H54 (cell line): ENCODE results near the gene TACC3.

Experiments
- DNase-seq: peaks from one replicate; pipeline ENCODE4 v3.0.0; 2011; ENCODE audit warnings: low spot score, mixed read lengths; ENCODE audit not compliant: insufficient read length
- FAIRE-seq: peaks from 3 replicates; lab custom pipeline; 2011; peaks lifted over from hg19 to GRCh38; lab: Jason Lieb, UNC
- POLR2A ChIP-seq: IDR thresholded peaks from 2 replicates; pipeline ENCODE4 v1.6.1; 2011; ENCODE audit warnings: low read depth, mild to moderate bottlenecking, low read length

The TACC3 gene

DNA sequence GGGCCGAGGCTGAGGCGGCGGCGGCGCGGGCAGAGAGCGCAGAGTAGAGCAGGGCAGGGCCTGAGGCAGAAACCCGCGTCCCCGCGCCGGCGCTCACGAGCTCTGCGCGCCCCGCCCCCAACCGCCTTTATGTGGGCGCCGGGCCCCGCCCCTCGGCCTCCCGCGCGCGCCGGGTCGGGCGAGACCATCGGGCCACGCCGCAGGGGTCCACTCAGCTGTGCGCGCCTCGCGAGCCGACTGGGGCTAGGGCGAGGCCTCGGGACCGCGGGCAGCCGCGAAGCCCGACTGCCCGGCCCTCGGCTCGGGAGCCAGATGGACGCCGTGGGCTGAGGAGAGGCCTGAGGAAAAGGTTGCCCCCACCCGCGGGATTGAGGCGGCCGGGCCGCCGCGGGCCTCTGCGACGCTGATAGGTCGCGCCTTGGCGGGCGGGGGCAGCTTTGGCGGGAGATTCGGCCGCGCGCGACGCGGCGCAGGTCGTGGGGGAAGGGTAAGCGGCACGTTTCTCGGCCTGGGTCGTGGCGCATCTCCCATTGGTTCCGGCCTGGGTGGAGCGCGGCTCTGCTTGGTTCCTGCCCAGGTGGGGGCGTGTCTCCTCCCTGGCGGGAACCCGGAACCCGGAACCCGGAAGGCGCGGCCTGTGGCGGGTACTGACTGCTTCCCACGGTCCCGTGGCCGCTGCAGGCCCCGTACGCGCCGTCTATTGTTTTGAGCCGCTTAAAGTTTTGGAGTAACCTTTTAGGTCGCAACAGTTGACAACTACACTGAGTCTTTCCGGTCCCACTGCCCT, 8.9 kb upstream of the TACC3 start, which contains the start of gene SLBP:
Gene SLBP, minus strand, starts transcription at position 104 of the 787 bp plus-strand sequence. CDS start 131 bp downstream, outside the sequence.
- DNase-seq (peak; percentile 87), FAIRE-seq (no peak)
- TF ChIP-seq POLR2A: peak; percentile 93

DNA sequence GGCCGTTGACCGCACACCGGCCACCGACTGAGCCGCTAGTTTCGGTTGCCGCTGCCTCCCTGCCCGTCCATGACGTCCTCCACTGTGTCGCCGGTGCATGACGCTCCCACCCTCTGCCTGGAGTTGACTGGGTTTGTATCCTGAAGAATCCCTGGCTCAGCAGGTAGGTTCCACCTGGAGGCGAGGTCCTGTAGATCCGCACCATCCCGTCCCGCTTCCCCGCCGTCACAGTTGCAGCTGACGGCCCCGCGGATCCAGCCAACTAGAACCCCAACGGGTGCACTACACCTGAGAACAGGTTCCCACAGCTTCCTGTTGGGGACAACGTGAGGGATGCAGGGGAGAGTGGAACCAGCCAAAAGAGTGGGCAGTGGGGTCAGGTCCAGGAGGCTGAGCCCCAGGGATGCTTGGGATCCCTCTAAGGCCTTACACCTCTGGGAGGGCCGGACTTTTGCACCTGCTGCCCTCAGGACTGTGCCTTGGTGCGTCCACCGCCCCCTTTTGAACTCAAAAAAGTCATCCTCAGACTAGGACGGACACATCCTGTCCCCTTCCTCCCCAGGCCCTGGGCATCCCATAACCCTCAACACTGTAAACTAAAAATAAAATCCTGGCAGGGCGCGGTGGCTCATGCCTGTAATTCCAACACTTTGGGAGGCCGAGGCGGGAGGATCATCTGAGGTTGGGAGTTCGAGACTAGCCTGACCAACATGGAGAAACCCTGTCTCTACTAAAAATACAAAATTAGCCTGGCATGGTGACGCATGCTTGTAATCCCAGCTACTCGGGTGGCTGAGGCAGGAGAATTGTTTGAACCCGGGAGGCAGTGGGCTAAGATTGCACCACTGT, 8.1 kb upstream of the TACC3 start:
- DNase-seq (no peak), FAIRE-seq (no peak)
- TF ChIP-seq POLR2A: no peak

DNA sequence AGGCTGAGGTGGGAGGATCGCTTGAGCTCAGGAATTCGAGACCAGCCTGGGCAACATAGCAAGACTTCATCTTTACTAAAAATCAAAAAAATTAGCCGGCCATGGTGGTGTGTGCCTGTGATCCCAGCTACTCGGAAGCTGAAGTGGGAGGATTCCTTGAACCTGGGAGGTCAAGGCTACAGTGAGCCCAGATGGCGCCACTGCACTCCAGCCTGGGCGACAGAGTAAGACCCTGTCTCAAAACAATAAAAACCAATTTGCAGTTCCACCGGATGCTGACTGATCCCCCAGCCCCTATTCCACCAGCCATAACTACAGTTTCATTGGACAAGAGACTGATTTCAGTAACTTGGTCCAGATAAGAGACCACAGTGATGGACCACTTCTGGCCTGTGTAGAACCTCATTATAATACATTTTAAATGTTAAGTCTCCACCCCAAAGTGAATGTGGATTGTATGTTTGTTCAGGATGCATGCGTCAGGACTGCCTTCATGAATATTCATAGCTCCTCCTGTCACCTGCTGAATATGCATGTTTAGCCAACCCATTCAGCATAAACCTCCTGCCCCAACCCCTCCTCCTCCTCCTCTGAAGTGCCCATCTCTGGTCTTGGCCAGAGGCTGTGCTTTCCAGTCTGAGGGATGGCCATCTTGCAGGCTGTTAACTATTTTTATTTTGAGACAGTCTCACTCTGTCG, 6.9 kb upstream of the TACC3 start:
- TF ChIP-seq POLR2A: no peak
- no peak for FAIRE-seq
- DNase-seq: no peak

DNA sequence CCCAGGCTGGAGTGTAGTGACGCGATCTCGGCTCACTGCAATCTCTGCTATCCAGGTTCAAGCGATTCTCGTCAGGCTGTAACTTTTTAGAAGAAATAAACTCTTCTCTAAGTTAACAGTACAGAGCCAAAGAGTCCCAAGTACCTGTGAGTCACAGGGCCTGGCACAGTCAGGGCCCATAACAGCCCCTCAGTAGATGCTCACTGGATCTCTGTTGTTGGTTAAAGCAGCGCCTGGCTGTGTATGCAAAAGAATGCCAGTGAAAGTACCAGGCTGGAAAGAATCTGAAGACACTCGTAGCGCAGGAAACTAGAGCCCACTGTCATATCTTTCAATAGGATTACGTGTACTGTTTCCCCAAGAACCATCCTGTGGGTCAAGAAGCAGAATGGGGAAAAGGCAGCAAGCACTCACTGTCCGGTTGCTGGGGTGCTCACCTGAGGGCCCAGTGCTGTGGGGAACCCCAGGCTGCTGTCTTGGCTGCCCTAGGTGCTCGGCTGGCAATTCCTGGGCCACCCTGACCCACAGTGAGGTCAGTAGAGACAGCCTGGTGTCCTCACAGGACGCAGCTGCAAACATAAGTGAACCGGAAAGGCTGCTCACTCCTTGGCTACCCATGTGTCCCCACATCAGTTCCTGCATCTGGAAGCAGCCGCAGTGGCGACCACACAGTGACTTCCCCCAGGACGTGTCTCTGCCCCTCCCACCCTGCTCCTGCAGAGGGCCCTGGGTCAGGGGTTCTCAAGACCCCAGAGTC, 6.1 kb upstream of the TACC3 start:
- no peak for FAIRE-seq
- TF ChIP-seq POLR2A: no peak
- no peak for DNase-seq

DNA sequence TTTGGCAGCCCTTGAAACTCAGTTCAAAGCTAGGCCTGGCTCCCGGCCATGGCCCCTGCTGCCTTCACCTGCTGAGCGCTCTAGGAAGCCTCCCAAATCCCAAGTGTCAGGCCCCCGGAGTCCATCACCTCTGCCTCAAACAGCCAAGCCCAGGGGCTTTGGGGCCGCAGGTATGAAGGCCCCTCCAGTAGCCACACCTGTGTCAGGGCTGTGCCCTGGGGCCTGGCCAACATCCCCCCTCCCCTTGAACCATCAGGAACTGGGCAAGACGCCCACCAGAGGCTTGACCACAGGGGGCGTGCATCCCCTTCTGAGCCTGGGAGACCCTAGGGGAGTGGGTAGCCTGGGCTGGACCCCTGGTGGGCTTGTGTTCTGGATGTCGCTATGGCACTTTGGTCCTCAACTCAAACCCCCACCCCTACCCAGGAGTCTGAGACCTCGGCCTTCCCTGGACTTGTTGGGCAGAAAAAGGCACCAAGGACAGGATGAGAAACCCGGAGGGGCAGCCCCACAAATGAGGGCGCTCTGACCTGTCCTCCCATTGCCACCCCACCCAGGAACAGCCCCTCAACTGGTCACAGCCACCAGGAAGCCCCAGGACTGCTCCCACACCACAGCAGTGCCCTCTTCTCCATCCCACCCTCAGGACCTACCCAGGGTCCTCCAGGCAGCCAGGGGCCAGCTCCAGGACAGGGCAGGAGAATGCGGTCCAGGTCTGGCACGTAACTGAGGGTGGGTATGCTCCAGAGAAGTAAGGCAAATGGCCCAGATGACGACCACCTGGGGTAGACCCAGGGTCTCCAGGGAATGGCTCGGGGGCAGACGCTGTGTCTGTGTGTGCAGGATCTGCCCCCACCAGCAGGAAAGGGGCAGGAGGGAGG, 5.0 kb upstream of the TACC3 start:
- TF ChIP-seq POLR2A: no peak
- FAIRE-seq: no peak
- no peak for DNase-seq

DNA sequence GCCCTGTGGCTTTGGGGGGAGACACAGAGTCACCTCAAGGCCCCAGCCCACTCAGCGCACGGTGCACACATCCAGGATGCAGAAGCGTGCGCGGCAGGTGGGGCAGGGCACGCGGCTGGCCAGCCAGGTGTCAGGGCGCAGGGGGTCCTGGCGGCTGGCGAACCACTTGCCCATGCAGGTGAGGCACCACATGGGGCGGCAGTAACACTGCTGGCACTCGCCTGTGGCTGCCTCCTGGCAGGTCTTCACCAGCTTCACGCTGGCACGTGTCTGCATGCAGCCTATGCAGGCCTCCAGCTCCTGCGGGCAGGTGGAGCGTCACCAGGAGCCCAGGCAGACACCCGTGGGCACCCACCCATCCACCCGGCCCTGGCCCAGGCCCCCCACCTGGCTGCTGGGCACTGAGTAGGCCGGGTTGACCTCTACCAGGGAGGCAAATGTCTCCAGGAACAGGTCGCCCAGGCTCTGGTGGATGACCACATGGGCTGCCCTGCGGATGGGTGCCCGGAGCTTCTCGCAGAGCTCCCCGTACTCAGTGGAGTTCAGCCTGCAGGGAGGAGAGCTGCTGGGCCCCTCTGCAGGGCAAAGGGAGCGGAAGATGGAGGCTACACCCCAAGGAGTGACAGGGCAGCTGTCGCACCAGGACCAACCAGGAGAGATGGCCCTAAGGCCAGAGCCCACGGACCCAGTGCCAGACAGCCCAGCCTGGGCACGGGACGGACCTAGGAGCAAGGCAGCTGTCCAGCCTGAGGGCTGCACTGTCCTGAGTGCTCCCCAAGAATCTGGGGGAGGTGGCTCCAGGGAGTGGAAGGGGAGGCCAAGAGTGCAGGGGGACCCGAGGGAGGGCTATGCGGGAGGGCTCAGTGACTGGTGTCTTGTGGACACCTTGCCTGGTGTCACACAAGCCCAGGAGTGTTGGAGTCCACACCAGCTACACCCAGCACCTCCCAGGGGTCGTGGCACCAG, 3.9 kb upstream of the TACC3 start:
- DNase-seq (no peak), FAIRE-seq (no peak)
- TF ChIP-seq POLR2A: no peak

DNA sequence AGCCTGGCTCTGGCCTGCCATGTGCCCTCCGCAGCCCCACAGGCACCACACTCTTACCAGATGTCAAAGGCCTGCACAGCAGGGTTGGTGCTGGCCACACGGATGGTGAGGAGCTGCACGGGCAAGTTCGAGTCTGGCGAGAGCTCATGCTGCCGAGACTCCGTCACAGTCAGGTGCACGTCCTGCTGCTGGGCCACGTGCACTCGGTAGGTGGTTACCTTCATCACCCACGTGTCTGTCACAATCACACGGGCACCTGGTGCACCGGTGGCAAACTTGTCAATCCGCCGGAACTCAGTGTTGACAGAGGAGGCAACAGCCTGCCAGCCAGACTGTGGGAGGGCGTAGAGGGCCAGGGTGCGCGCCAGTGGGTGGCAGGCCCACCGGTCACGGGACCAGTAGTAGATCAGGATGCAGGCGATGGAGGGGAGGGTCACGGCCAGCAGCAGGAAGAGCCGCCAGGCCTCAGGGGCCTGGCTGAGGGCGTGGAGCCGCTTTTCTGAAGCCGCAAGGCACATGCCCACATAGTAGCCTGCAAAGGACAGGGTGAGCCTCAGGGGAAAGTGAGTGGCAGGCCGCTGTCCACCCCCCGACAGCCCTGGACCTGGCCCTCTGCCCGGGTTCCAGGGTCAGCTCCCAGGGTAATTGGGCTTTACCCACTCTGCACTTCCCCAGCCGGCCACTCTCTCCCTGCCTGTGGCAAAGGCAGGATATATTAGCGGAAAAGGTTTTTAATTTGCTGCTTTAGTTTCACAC, 3.0 kb upstream of the TACC3 start:
- DNase-seq (no peak), FAIRE-seq (no peak)
- TF ChIP-seq POLR2A: no peak

DNA sequence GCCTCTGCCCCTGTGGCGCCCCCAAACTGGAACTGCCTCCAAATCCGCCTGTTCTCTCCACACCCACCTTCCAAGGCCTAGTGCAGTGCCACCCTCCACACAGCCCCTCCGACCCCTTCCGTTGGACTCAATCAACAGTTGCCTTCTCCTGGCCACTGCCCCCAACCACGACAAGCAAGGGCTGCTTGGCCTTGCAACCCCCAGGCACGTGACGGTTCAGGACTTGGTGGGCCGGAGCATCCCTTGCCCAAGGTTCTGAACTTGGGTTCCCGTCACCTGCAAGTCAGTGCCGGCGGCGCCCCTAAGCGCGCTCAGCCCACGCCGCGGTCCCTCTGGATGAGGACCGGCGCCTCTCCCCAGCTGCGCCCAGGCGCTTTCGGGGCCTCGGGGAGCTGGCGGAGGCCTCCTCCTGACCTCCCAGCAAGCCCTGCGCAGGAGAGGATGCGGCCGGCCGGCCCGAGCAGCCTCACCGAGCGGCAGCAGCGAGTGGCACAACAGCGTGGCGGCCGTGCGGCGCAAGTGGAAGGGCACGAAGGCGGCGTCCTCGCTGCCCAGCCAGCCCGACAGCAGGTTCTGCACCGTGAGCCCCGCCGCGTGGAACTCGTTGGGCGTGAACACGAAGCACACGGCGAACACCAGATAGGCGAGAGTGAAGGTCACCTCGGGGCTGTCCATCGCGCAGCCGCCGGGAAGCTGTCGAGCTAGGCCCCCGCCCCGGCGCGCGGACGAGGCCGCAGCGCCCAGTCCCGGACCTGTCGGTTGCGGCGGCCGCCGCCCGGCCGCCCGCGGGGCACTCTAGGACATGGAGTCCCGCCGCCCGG, 948 bp upstream of the TACC3 start:
- TF ChIP-seq POLR2A: peak; percentile 65

DNA sequence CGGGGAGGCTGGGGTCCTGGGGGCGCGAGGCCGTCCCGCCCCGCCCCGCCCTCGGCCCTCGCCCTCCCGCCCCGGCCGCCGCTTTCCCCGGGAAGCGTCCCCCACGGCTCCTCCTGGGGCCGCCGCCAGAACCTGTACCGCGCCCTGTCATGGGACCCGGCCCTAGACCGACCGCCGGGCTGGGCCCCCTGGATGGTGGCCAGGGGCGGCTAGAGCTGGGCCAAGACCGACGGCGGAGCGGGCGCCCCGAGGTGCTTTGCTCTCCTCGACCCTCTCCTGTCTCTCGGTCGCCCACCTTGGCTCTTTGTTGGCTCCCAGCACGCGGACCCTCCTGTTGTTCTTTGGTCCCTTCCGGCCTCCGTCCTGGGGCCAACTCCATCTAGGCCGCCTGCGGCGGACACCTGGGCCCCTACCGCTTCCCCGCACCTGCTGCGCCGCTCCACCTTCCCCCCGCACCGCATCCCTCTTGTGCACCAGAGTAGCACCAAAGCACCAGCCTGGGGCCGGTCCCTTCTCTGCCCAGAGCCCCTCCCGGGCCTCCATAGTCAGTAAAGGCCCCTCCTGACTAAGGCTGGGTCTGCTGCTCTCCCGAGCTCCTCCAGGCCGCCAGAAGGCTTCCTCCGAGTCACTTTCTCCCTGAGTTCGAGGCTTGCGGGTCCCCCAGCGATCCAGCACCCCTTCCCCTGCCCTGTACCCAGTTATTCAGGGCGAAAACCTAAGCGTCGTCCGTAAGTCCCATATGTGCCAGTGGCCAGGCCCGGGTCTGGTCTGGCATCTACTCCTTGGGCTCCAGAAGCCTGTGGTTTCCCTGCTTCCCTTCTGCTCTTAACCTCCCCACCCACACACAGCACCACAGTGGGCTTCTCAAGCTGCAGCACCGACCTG, 587 bp downstream of the TACC3 start:
- FAIRE-seq: no peak
- 0 out of 2 replicates have a peak, but pooled peaks have one; percentile 11 for TF ChIP-seq POLR2A
- DNase-seq: no peak

More for the DNA sequence above, 948 bp upstream of the TACC3 start:
- FAIRE-seq (no peak), DNase-seq (no peak)
